NT2/D1 (cell line): ENCODE data around the gene UQCR11.

Experiments used
- DNase-seq: peaks from one replicate; pipeline ENCODE4 v3.0.0-alpha.2; 2011; ENCODE audit warnings: low read depth, low spot score
- H3K27me3 ChIP-seq: 2 replicates; pipeline ENCODE4 v1.6.0; 2011; ENCODE audit warnings: mild to moderate bottlenecking; ENCODE audit not compliant: insufficient read length, insufficient read depth
- H3K36me3 ChIP-seq: 2 replicates; pipeline ENCODE4 v1.6.1; 2011; ENCODE audit warnings: mild to moderate bottlenecking, low read length, mixed read lengths; ENCODE audit not compliant: insufficient read depth, insufficient read length
- H3K4me1 ChIP-seq: 2 replicates; pipeline ENCODE4 v1.5.1; 2011; ENCODE audit not compliant: insufficient read depth, insufficient read length
- H3K4me3 ChIP-seq: 2 replicates; pipeline ENCODE4 v1.5.1; 2011; ENCODE audit warnings: low read depth; ENCODE audit not compliant: insufficient read length
- H3K9ac ChIP-seq: 2 replicates; pipeline ENCODE4 v1.6.0; 2011; ENCODE audit warnings: low read depth; ENCODE audit not compliant: insufficient read length
- H3K9me3 ChIP-seq: 2 replicates; pipeline ENCODE4 v1.5.1; 2011; ENCODE audit warnings: mild to moderate bottlenecking, low read length; ENCODE audit not compliant: insufficient read depth
- SUZ12 ChIP-seq: IDR thresholded peaks from 2 replicates; pipeline ENCODE4 v1.6.1; 2011; ENCODE audit not compliant: insufficient read length, insufficient read depth; ENCODE audit errors: extremely low read depth
- YY1 ChIP-seq: IDR thresholded peaks from 2 replicates; pipeline ENCODE4 v1.6.1; 2011; ENCODE audit not compliant: insufficient read length, insufficient read depth
- ZNF274 ChIP-seq: IDR thresholded peaks from 2 replicates; pipeline ENCODE4 v1.6.1; 2011; ENCODE audit warnings: mild to moderate bottlenecking, low read depth, low read length

Gene UQCR11

GRCh38 chr19:1575323-1576241, 29.7 kb downstream of the UQCR11 start:
- Histone ChIP-seq H3K27me3 (no peaks in the 10 kb centered on the region), H3K9ac (no peak overlapping the region), H3K36me3 (peaks cover 57% of the 10 kb centered on the region), H3K4me1 (peaks cover 3% of the 10 kb centered on the region), H3K9me3 (no peaks in the 10 kb centered on the region), H3K4me3 (no peak overlapping the region)
- DNase-seq, result no peak
- TF ChIP-seq SUZ12 (no peak), YY1 (no peak), ZNF274 (no peak)

DNA sequence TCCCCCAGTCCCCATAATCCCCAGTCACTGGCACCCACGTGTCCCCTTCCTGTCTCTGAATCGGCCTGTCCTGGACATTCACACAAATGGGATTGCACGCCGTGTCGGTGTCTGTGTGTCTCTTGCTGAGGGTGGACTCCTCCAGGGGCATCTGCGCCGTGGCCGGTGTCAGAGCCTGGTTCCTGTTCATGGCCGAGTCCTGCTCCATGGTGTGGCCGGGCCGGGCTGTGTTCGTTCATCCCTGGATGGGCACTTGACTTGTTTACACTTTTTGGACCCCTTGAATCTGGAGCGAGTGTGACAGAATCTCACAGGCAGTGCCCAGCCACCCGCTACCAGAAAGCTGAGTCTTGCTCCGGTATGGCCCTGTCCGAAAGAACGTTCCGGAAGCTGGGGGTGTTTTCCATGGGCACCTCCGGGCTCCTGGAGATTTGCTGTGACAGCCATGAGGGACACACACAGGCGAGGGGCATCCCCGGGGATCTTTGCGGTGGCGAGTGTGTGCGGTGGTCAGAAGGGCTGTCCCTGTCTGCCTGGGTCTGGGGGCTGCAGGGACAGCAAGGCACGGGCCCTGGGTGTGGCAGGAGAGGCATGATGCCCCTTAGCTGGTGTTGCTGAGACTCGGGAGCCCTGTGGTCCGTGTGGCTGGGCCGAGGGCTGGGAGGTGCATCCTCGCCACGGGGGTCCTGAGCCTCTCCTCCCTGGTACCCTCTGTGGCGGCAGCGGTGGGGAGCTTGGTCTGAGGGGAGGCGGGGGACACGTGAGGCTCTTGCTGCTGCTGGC, 30.7 kb downstream of the UQCR11 start:
- H3K9me3 ChIP-seq, result no peaks in the 10 kb centered on the region
- peaks cover 47% of the 10 kb centered on the region for H3K36me3 ChIP-seq
- no peak for DNase-seq
- H3K4me1 ChIP-seq, result peaks cover 5% of the 10 kb centered on the region
- no peak overlapping the region for H3K4me3 ChIP-seq
- TF ChIP-seq YY1, result no peak
- no peak for TF ChIP-seq SUZ12
- TF ChIP-seq ZNF274, result no peak
- H3K27me3 ChIP-seq, result peaks cover 3% of the 10 kb centered on the region
- no peak overlapping the region for H3K9ac ChIP-seq

GRCh38 chr19:1572795-1573194, 32.5 kb downstream of the UQCR11 start:
- H3K4me3 ChIP-seq, result no peak overlapping the region
- DNase-seq, result no peak
- peaks cover 7% of the 10 kb centered on the region; the same call in 1 of the 2 replicates for H3K9me3 ChIP-seq
- H3K4me1 ChIP-seq, result peaks cover 11% of the 10 kb centered on the region
- peaks cover 12% of the 10 kb centered on the region for H3K27me3 ChIP-seq
- H3K9ac ChIP-seq, result no peak overlapping the region
- H3K36me3 ChIP-seq, result peaks cover 32% of the 10 kb centered on the region
- no peak for TF ChIP-seq YY1
- no peak for TF ChIP-seq ZNF274
- TF ChIP-seq SUZ12, result no peak

- H3K9ac ChIP-seq, result no peak overlapping the region
- no peak overlapping the region for H3K4me3 ChIP-seq
- peaks cover 20% of the 10 kb centered on the region for H3K36me3 ChIP-seq
- peaks cover 11% of the 10 kb centered on the region for H3K4me1 ChIP-seq
- no peak for DNase-seq
- H3K9me3 ChIP-seq, result peaks cover 7% of the 10 kb centered on the region; the same call in 1 of the 2 replicates
- TF ChIP-seq YY1 (no peak), ZNF274 (no peak), SUZ12 (no peak)
- H3K27me3 ChIP-seq, result peaks cover 12% of the 10 kb centered on the region
These were observed 33.9 kb downstream of the UQCR11 start for GRCh38 chr19:1571358-1571757.

DNA sequence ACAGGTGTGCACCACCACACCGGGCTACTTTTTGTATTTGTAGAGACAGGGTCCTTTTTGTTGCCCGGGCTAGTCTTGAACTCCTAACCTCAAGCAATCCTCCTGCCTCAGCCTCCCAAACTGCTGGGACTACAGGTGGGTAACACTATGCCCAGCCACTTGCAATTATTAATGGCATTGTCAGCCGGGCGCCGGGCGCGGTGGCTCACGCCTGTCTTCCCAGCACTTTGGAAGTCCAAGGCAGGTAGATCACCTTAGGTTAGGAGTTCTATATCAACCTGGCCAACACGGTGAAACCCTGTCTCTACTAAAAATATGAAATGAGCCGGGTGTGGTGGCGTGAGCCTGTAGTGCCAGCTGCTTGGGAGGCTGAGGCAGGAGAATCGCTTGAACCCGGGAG, 34.4 kb downstream of the UQCR11 start:
- Histone ChIP-seq H3K4me1 (peaks cover 14% of the 10 kb centered on the region), H3K9me3 (peaks cover 7% of the 10 kb centered on the region; the same call in 1 of the 2 replicates), H3K27me3 (peaks cover 12% of the 10 kb centered on the region), H3K4me3 (no peak overlapping the region), H3K9ac (no peak overlapping the region), H3K36me3 (peaks cover 19% of the 10 kb centered on the region)
- no peak for DNase-seq
- no peak for TF ChIP-seq YY1
- no peak for TF ChIP-seq ZNF274
- TF ChIP-seq SUZ12, result no peak

DNA sequence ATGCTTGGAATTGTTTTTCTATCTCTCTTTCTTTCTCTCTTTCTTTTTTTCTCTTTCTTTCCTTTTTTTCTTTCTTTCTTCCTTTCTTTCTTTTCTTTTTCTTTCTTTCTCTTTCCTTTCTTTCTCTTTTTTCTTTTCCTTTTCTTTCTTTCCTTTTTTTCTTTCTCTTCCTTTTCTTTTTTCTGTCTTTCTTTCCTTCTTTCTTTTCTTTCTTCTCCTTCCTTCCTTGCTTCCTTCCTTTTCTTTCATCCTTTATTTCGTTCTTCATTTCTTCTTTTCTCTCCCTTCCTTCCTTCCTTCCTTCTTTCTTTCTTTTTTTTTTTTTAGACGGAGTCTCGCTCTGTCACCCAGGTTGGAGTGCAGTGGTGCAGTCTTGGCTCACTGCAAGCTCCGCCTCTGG, 35.3 kb downstream of the UQCR11 start:
- Histone ChIP-seq H3K36me3 (peaks cover 22% of the 10 kb centered on the region), H3K9me3 (peaks cover 7% of the 10 kb centered on the region; the same call in 1 of the 2 replicates), H3K9ac (no peak overlapping the region), H3K4me3 (no peak overlapping the region), H3K27me3 (peaks cover 12% of the 10 kb centered on the region), H3K4me1 (peaks cover 19% of the 10 kb centered on the region)
- no peak for DNase-seq
- TF ChIP-seq SUZ12 (no peak), YY1 (no peak), ZNF274 (no peak)

DNA sequence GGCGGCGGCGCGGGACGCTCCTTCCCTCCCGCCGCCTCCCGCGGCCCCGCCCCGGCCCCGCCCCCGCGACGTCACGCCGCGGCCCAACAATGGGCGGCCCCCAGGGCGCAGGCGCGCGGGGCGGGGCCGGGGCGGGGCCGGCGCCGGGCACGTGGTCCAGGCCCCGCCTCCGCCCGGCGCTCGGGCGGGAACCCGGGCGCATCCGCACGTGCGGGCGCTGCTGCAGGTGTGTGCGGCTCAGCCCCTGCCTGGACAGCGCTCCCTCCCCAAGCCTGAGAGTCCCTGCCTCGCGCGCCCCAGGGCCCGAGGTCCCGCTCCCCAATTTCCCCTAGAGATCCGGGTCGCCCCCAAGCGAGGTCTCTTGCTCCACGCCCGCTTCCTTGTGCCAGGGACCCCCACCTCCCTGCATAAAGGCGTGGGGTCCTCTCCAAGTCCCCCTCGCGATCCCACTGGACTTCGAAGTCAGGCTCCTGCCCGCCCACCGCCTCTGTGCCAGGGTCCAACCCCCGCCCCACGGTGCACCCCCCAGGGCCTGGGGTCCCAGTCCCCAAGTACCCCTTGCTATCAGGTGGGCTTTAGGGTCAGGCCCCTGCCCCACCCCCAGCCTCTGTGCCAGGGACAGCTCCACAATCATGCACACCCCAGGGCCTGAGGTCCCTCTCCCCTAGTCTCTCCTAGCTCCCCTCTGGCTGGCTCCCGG, 36.8 kb downstream of the UQCR11 start, which contains the start of gene MEX3D:
MEX3D (minus strand) TSS at position 6 of the 700 bp plus-strand sequence. CDS start 267 bp downstream, outside the sequence.
- Histone ChIP-seq H3K4me3 (peak within 1 kb of the TSS; percentile 89), H3K4me1 (peaks cover 24% of the 10 kb centered on the region), H3K9ac (peak within 1 kb of the TSS; percentile 96), H3K27me3 (peaks cover 12% of the 10 kb centered on the region), H3K9me3 (peaks cover 7% of the 10 kb centered on the region; the same call in 1 of the 2 replicates), H3K36me3 (peaks cover 29% of the 10 kb centered on the region)
- DNase-seq, result no peak
- TF ChIP-seq ZNF274 (no peak), YY1 (no peak), SUZ12 (no peak)
